SKM-1 treated with dmso at 0.1 percent for 144 hours (cell line): Measurements from ENCODE around the gene KRT2.

ENCODE experiments used
- DNase-seq: peaks from one replicate; lab custom pipeline; 2025; ENCODE audit not compliant: unreplicated experiment; lab: John Stamatoyannopoulos, UW

Gene KRT2

GRCh38 chr12:52643233-52644077 lies 8.6 kb downstream of the KRT2 start:
- no peak for DNase-seq

- DNase-seq = no peak
Measured at GRCh38 chr12:52641468-52641867, 10.5 kb downstream of the KRT2 start.

- no peak for DNase-seq
Measured at GRCh38 chr12:52637299-52637698, 14.7 kb downstream of the KRT2 start.

- DNase-seq = no peak
Measured at GRCh38 chr12:52636592-52637258, 15.3 kb downstream of the KRT2 start.

GRCh38 chr12:52636189-52636588 lies 15.8 kb downstream of the KRT2 start:
- no peak for DNase-seq

GRCh38 chr12:52634266-52635056 lies 17.6 kb downstream of the KRT2 start:
- no peak for DNase-seq

GRCh38 chr12:52633383-52633782 lies 18.6 kb downstream of the KRT2 start:
- peak; percentile 7 for DNase-seq

GRCh38 chr12:52632656-52633055 lies 19.4 kb downstream of the KRT2 start:
- no peak for DNase-seq

DNA sequence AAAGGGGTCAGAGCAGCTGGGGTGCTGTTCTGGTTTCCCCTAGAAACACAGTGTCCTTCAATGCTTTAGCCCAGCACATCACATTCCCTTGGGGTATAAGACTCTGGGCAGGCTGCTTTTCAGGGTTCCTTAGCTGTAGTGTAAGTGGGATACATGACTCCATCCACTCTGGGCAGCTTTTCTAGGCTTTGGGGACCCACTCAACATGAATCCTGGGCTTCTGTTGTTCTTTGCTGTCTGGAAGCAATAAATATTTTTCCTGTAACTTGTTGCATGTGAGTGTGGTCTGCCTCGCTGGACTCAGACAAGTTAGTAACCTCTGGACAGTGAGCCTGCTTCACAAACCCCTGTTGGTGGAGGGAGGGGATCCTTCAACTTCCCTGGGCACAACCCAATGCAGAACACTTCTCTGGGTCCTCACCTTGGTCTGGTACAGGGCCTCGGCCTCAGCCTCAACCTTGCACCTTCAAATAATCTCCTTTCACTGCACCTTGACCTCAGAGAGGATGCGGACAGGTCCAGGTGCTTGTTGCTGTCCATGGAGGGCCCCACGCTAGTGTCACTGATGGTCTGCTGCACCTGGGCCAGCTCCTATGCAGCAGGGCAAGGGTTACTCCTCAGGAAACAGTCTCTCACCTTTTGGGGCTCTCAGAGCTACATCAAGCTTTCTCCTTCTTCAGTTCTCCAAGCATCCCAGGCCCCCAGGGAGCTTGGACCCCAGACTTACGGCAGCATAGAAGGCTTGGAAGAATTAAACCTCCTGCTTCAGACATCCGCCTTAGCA lies 20.1 kb downstream of the KRT2 start:
- no peak for DNase-seq

GRCh38 chr12:52631264-52631663 lies 20.7 kb downstream of the KRT2 start:
- no peak for DNase-seq

- DNase-seq = no peak
Measured at GRCh38 chr12:52630599-52631200, 21.3 kb downstream of the KRT2 start.

GRCh38 chr12:52630008-52630500 lies 22.0 kb downstream of the KRT2 start:
- DNase-seq = no peak

- no peak for DNase-seq
Measured at GRCh38 chr12:52629281-52630007, 22.6 kb downstream of the KRT2 start.

- DNase-seq = no peak
Measured at GRCh38 chr12:52628841-52629240, 23.2 kb downstream of the KRT2 start.

- DNase-seq = no peak
Measured at GRCh38 chr12:52628111-52628507, 23.9 kb downstream of the KRT2 start.

GRCh38 chr12:52627395-52628110 lies 24.5 kb downstream of the KRT2 start:
- DNase-seq = no peak

- DNase-seq = no peak
Measured at GRCh38 chr12:52622349-52622748, 29.7 kb downstream of the KRT2 start.

DNA sequence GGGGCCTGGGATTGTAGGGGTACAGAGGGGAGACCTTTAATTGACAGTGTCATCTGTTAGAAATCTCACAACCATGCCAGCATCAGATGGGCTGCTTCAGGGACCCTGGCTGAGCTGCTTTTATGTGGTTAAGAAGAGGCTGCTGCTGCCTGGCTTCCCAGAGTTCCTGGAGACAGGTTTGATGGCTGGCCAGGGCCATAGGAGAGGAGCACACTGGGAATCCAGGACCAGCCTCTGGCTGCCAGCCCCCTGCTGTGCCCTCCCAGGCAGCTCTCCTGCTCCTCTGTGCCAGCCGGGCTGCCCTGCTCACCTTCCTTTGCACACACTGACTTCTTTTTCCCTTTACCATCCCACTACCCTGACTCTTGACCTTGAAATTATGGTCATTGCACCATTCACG lies 33.1 kb downstream of the KRT2 start:
- no peak for DNase-seq

DNA sequence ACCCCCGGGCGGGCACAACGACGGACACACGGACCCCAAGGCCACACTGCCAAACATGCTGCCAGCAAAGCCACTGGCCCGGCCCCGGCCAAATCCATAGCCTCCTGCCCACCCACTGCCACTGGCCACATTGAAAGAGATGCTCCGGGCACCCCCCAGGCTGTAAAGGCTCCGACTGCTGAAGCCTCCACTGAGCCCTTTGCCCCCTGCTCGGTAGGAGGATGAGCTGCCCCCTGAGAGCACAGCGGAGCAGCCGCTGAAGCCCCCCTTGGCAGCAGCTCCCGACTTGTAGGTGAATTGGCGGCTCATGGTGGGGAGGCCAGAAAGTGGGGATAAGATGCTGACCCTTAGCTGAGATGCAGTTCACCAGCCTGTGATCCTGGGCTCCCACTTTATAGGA lies 33.8 kb downstream of the KRT2 start, which contains the start of gene KRT73:
Gene KRT73, minus strand, starts transcription at position 344 of the 400 bp plus-strand sequence. Its CDS starts 35 bp downstream, at position 309.
- no peak for DNase-seq
